T-cell (primary cell): ENCODE measurements around the gene PLSCR5. TPM values are rescaled to one million over a fixed set of nuclear protein-coding genes. Genes with fewer than 3 reads are reported as not detected.

ENCODE experiments used
- ATAC-seq, 4 experiments: fragments of 200-7000 bp in 3 of 4; fragments of 150-1000 bp in 1 of 4; cut with Tn5 transposase; replicated peaks in 1 of 4; 1 replicate in 3 of 4; 2 replicates in 1 of 4; pipeline ENCODE4 v1.10.0; 2021; ENCODE audit warnings: moderate library complexity in 3 of 4, mild to moderate bottlenecking in 2 of 4, moderate number of reproducible peaks in 1 of 4
- CTCF ChIA-PET, 2 donors: fragments of 300-600 bp; sonication (Branson Sonifier 250); formaldehyde crosslinking; loops; one replicate each; lab custom pipeline; 2022; ENCODE audit warnings: antibody characterized with exemption in 2 of 2; lab: Charles Lee
- POLR2A ChIA-PET, 2 donors: fragments of 300-600 bp; sonication (Branson Sonifier 250); formaldehyde crosslinking; loops; one replicate each; lab custom pipeline; 2022; ENCODE audit warnings: antibody characterized with exemption in 2 of 2; lab: Charles Lee
- DNase-seq, 35 experiments: peaks; one replicate each; pipeline versions ENCODE4 v3.0.0 to v3.0.0-alpha.2; 2013 to 2023
- H3K27ac ChIP-seq: one replicate; pipeline ENCODE4 v1.5.1; 2013; ENCODE audit warnings: low read length
- H3K27me3 ChIP-seq, 2 experiments: replicated peaks in 1 of 2; 1 replicate in 1 of 2; 2 replicates in 1 of 2; pipeline versions ENCODE4 v1.6.1 to v1.7.0; 2013; ENCODE audit warnings: low read length in 1 of 2, mixed read lengths in 1 of 2; ENCODE audit not compliant: control insufficient read depth in 2 of 2, insufficient read depth in 2 of 2; ENCODE audit errors: extremely low read depth in 1 of 2
- H3K36me3 ChIP-seq, 2 donors: 1 replicate in 1 of 2; 2 replicates in 1 of 2; pipeline versions ENCODE4 v1.6.1 to v1.7.0; 2013; ENCODE audit warnings: low read length in 1 of 2; ENCODE audit not compliant: control insufficient read depth in 2 of 2, insufficient read depth in 1 of 2; ENCODE audit errors: extremely low read depth in 1 of 2
- H3K4me1 ChIP-seq, 2 experiments: 1 replicate in 1 of 2; 2 replicates in 1 of 2; pipeline versions ENCODE4 v1.6.1 to v1.7.0; 2013; ENCODE audit warnings: low read length in 2 of 2, mixed read lengths in 1 of 2; ENCODE audit not compliant: insufficient read depth in 2 of 2, control insufficient read depth in 1 of 2; ENCODE audit errors: extremely low read depth in 1 of 2
- H3K4me3 ChIP-seq, 2 donors: 1 replicate in 1 of 2; 2 replicates in 1 of 2; pipeline versions ENCODE4 v1.5.1 to v1.7.0; 2013; ENCODE audit warnings: mild to moderate bottlenecking in 2 of 2, low read length in 1 of 2, moderate library complexity in 1 of 2; ENCODE audit not compliant: control insufficient read depth in 1 of 2; ENCODE audit errors: extremely low read depth in 1 of 2
- H3K9me3 ChIP-seq: 2 replicates; pipeline ENCODE4 v1.7.0; 2013
- H3K27ac Mint-ChIP-seq, 2 donors: one replicate each; pipeline ENCODE4 v1.8.0; 2020 to 2021; ENCODE audit warnings: mild to moderate bottlenecking in 2 of 2, mixed read lengths in 2 of 2
- H3K27me3 Mint-ChIP-seq, 2 donors: one replicate each; pipeline ENCODE4 v1.8.0; 2021 to 2022; ENCODE audit warnings: mixed read lengths in 2 of 2
- H3K36me3 Mint-ChIP-seq: one replicate; pipeline ENCODE4 v1.8.0; 2021; ENCODE audit warnings: mixed read lengths
- H3K4me1 Mint-ChIP-seq, 3 donors: one replicate each; pipeline ENCODE4 v1.8.0; 2020 to 2022; ENCODE audit warnings: mixed read lengths in 3 of 3, mild to moderate bottlenecking in 1 of 3
- H3K4me3 Mint-ChIP-seq, 3 donors: one replicate each; pipeline ENCODE4 v1.8.0; 2020 to 2022; ENCODE audit warnings: mild to moderate bottlenecking in 3 of 3, mixed read lengths in 3 of 3, moderate library complexity in 3 of 3
- H3K9me3 Mint-ChIP-seq, 3 donors: one replicate each; pipeline ENCODE4 v1.8.0; 2020 to 2022; ENCODE audit warnings: mixed read lengths in 3 of 3
- WGBS: methylation state at CpG from one replicate; pipeline ENCODE4 v1.1.5; 2013; ENCODE audit warnings: missing lambda C conversion rate; ENCODE audit not compliant: insufficient coverage; 5-methylcytosine and 5-hydroxymethylcytosine counted together
- total RNA-seq, 35 experiments: library from RNA in 6 of 35; stranded (reverse) in 6 of 35; fragments of 120-200 nt in 1 of 35; gene quantifications; one replicate each; pipeline versions ENCODE4 v1.2.1 to v1.2.4 and lab custom pipeline; 2013 to 2026

The PLSCR5 gene
- total RNA-seq, 5 donors from 2014 or later (not counting 1 experiment from before 2014, with no cell fraction given), result not detected

GRCh38 chr3:146638718-146639117, 33.6 kb upstream of the PLSCR5 start:
- Histone ChIP-seq H3K9me3 (no peaks in the 10 kb centered on the region), H3K27me3 (no peaks in the 10 kb centered on the region), H3K27ac (no peak overlapping the region), H3K4me3 (no peak overlapping the region), H3K4me1 (no peaks in the 10 kb centered on the region), H3K36me3 (no peaks in the 10 kb centered on the region)
- H3K27me3 Mint-ChIP-seq, result peaks cover 0 to under 1% of the 10 kb centered on the region in 2 donors
- DNase-seq, result no peak
- H3K4me1 Mint-ChIP-seq, result no peaks in the 10 kb centered on the region
- no peak for ATAC-seq
- H3K4me3 Mint-ChIP-seq, result no peak overlapping the region
- H3K27ac Mint-ChIP-seq, result no peak overlapping the region
- POLR2A ChIA-PET, result no interaction called here
- no peaks in the 10 kb centered on the region for H3K36me3 Mint-ChIP-seq
- CTCF ChIA-PET, result interaction anchor here (0.6 to 1.5 kb wide), 3 partner anchors 48 to 449 kb away, joined by 3 to 5 read pairs (median 4); no protein-coding TSS in a partner anchor
- no peaks in the 10 kb centered on the region for H3K9me3 Mint-ChIP-seq

DNA sequence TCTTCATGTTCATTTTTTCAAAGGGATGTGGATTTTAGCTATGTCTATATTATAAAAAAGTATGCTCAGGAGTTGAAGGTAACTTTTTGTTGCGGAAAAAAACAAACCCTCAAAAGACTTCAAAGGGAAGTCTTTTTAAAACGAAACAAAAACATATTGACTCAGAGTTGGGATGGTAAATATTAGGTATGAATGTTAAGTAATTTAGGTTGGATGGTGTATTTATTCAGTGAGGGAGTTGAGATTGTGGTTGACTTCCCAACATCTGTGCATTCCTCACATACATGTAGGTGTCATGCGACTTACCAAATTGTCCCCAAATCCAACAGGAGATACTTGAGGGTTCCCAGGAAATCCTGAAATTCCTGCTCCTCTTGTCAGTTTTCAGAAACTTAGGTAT, 32.7 kb upstream of the PLSCR5 start:
- ATAC-seq, result no peak
- H3K4me1 Mint-ChIP-seq, result no peaks in the 10 kb centered on the region
- DNase-seq, result no peak
- H3K9me3 Mint-ChIP-seq, result no peaks in the 10 kb centered on the region
- WGBS, result no CpG with 5 or more reads among the region's 3 CpGs
- no peak overlapping the region for H3K27ac Mint-ChIP-seq
- Histone ChIP-seq H3K4me1 (no peaks in the 10 kb centered on the region), H3K36me3 (no peaks in the 10 kb centered on the region), H3K9me3 (no peaks in the 10 kb centered on the region), H3K27me3 (no peaks in the 10 kb centered on the region), H3K4me3 (no peak overlapping the region), H3K27ac (no peak overlapping the region)
- ChIA-PET CTCF (interaction anchor here in 1 of 2 donors (0.6 to 1.5 kb wide), 3 partner anchors 11 to 448 kb away, joined by 3 to 5 read pairs (median 4); no protein-coding TSS in a partner anchor), POLR2A (interaction anchor here in 1 of 2 donors (0.5 to 0.6 kb wide), 2 partner anchors 83 to 1447 kb away, joined by 3 read pairs; no protein-coding TSS in a partner anchor)
- H3K36me3 Mint-ChIP-seq, result no peaks in the 10 kb centered on the region
- peaks cover 4 to 5% of the 10 kb centered on the region in 2 donors for H3K27me3 Mint-ChIP-seq
- H3K4me3 Mint-ChIP-seq, result no peak overlapping the region

- ATAC-seq (no peak), DNase-seq (no peak)
- Mint-ChIP-seq H3K9me3 (no peaks in the 10 kb centered on the region), H3K27me3 (peaks cover 5 to 6% of the 10 kb centered on the region in 2 donors), H3K27ac (no peak overlapping the region), H3K4me3 (no peak overlapping the region), H3K36me3 (no peaks in the 10 kb centered on the region), H3K4me1 (no peaks in the 10 kb centered on the region)
- Histone ChIP-seq H3K27ac (no peak overlapping the region), H3K36me3 (no peaks in the 10 kb centered on the region), H3K9me3 (no peaks in the 10 kb centered on the region), H3K4me1 (no peaks in the 10 kb centered on the region), H3K4me3 (no peak overlapping the region), H3K27me3 (no peaks in the 10 kb centered on the region)
- no CpG with 5 or more reads among the region's 2 CpGs for WGBS
- ChIA-PET CTCF (no interaction called here), POLR2A (no interaction called here)
These were observed 31.7 kb upstream of the PLSCR5 start for GRCh38 chr3:146636881-146637280.

DNA sequence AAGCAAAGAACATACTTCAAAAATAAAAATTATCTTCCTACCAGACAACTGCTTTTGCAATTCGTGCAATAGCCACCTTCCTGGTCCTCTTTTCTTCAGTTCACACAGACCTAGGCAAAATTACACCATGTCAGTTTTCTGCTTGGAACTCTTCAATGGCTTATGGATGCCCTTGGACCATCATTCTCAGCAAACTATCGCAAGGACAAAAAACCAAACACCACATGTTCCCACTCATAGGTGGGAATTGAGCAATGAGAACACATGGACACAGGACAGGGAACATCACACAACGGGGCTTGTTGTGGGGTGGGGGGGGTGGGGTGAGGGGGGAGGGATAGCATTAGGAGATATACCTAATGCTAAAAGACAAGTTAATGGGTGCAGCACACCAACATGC, 29.2 kb upstream of the PLSCR5 start:
- ChIA-PET POLR2A (no interaction called here), CTCF (interaction anchor here in 1 of 2 donors (1.4 kb wide), 1 partner anchor 45 kb away, joined by 3 read pairs; no protein-coding TSS in a partner anchor)
- no peaks in the 10 kb centered on the region for H3K4me1 Mint-ChIP-seq
- Histone ChIP-seq H3K36me3 (no peaks in the 10 kb centered on the region), H3K4me1 (no peaks in the 10 kb centered on the region), H3K4me3 (no peak overlapping the region), H3K27me3 (no peaks in the 10 kb centered on the region), H3K9me3 (no peaks in the 10 kb centered on the region), H3K27ac (no peak overlapping the region)
- 67% methylated on average over 1 of the region's 3 CpGs for WGBS
- no peak overlapping the region for H3K4me3 Mint-ChIP-seq
- no peak overlapping the region for H3K27ac Mint-ChIP-seq
- ATAC-seq, result no peak
- no peaks in the 10 kb centered on the region for H3K9me3 Mint-ChIP-seq
- H3K27me3 Mint-ChIP-seq, result peaks cover 5 to 6% of the 10 kb centered on the region in 2 donors
- no peaks in the 10 kb centered on the region for H3K36me3 Mint-ChIP-seq
- no peak for DNase-seq

- no peaks in the 10 kb centered on the region for H3K4me1 ChIP-seq
- no peaks in the 10 kb centered on the region for H3K9me3 ChIP-seq
- H3K4me3 Mint-ChIP-seq, result no peak overlapping the region
- no peaks in the 10 kb centered on the region for H3K36me3 Mint-ChIP-seq
- no peak overlapping the region for H3K27ac Mint-ChIP-seq
- H3K27me3 ChIP-seq, result no peaks in the 10 kb centered on the region
- ChIA-PET POLR2A (no interaction called here), CTCF (interaction anchor here in 1 of 2 donors (0.6 to 0.9 kb wide), 2 partner anchors 24 to 1341 kb away, joined by 3 read pairs; no protein-coding TSS in a partner anchor)
- no peaks in the 10 kb centered on the region for H3K9me3 Mint-ChIP-seq
- no peak for DNase-seq
- H3K27me3 Mint-ChIP-seq, result peaks cover 4 to 6% of the 10 kb centered on the region in 2 donors
- no peaks in the 10 kb centered on the region for H3K36me3 ChIP-seq
- H3K27ac ChIP-seq, result no peak overlapping the region
- ATAC-seq, result no peak
- no peak overlapping the region for H3K4me3 ChIP-seq
- peaks cover 6 to 9% (median 7%) of the 10 kb centered on the region in 3 donors for H3K4me1 Mint-ChIP-seq
These were observed 23.5 kb upstream of the PLSCR5 start for GRCh38 chr3:146628671-146629070.

GRCh38 chr3:146626403-146627122, 21.4 kb upstream of the PLSCR5 start:
- Mint-ChIP-seq H3K4me1 (peaks cover 6 to 9% (median 7%) of the 10 kb centered on the region in 3 donors), H3K36me3 (no peaks in the 10 kb centered on the region), H3K27me3 (peaks cover 0 to 4% of the 10 kb centered on the region in 2 donors), H3K9me3 (no peaks in the 10 kb centered on the region), H3K27ac (no peak overlapping the region), H3K4me3 (no peak overlapping the region)
- POLR2A ChIA-PET, result no interaction called here
- H3K4me1 ChIP-seq, result no peaks in the 10 kb centered on the region
- H3K4me3 ChIP-seq, result no peak overlapping the region
- DNase-seq (no peak), ATAC-seq (no peak)
- no peaks in the 10 kb centered on the region for H3K27me3 ChIP-seq
- H3K27ac ChIP-seq, result no peak overlapping the region
- H3K36me3 ChIP-seq, result no peaks in the 10 kb centered on the region
- 84% methylated on average over 4 of the region's 8 CpGs for WGBS
- H3K9me3 ChIP-seq, result no peaks in the 10 kb centered on the region
- CTCF ChIA-PET, result no interaction called here
